Adrenal gland (tissue), 5 donors: ENCODE results near the gene NTF3.

Experiments
- POLR2A ChIP-seq, 2 donors: fragments of 450-650 bp; IDR thresholded peaks; one replicate each; pipeline ENCODE4 v1.6.1; 2017; ENCODE audit warnings: antibody characterized with exemption in 2 of 2, mild to moderate bottlenecking in 2 of 2, moderate library complexity in 1 of 2
- TF ChIP-seq, protein P1 (sequence below), 6 experiments: fragments of 450-650 bp in 4 of 6; fragments of 200-600 bp in 2 of 6; sonication (generic) in 1 of 6; IDR thresholded peaks; 1 replicate in 5 of 6; 2 replicates in 1 of 6; pipeline versions ENCODE4 v1.5.1 to v1.8.0; 2016 to 2021; ENCODE audit warnings: antibody characterized with exemption in 6 of 6, mild to moderate bottlenecking in 2 of 6, moderate library complexity in 1 of 6
- donor health status: DM: no; HTN: no; CAD: no.

DNA sequence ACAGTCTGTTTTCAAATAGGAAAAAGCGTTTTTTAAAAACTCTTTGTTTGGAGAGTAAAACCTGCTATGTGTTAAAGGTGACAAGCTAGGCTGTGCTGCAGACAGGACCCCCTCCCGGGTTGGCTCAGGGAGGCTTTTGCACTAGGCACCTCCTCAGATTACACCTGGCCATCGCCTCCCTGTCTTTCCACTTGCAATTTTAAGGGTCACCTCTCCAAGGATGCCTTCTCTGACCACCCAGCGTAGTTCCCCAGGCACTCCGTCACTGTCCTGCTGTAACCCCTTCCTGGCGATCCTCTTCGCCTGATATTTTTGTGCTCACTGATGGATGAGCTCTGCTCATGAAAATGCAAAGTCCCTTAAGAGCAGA, 80.7 kb downstream of the NTF3 start:
- TF ChIP-seq, protein P1, sequence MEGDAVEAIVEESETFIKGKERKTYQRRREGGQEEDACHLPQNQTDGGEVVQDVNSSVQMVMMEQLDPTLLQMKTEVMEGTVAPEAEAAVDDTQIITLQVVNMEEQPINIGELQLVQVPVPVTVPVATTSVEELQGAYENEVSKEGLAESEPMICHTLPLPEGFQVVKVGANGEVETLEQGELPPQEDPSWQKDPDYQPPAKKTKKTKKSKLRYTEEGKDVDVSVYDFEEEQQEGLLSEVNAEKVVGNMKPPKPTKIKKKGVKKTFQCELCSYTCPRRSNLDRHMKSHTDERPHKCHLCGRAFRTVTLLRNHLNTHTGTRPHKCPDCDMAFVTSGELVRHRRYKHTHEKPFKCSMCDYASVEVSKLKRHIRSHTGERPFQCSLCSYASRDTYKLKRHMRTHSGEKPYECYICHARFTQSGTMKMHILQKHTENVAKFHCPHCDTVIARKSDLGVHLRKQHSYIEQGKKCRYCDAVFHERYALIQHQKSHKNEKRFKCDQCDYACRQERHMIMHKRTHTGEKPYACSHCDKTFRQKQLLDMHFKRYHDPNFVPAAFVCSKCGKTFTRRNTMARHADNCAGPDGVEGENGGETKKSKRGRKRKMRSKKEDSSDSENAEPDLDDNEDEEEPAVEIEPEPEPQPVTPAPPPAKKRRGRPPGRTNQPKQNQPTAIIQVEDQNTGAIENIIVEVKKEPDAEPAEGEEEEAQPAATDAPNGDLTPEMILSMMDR (IDR thresholded peaks at IDR 0.05) = no peak
- no peak for TF ChIP-seq POLR2A (IDR thresholded peaks at IDR 0.05)
